HPDE6-E6E7 (cell line): ENCODE data around the gene TMPRSS7.
"Not testable (repeated sequence)": the region's sequence is repeated elsewhere in the genome, so short reads cannot be mapped to it uniquely, and the experiment has no call there.

Source experiments
- DNase-seq: peaks from one replicate; pipeline ENCODE4 v3.0.0; 2011; ENCODE audit warnings: missing footprints; ENCODE audit errors: extremely low spot score

Gene TMPRSS7

GRCh38 chr3:112012205-112012992 is 22.1 kb upstream of the TMPRSS7 start:
- DNase-seq, result no peak

GRCh38 chr3:112013058-112013783 is 21.3 kb upstream of the TMPRSS7 start:
- DNase-seq, result peak; percentile 56

GRCh38 chr3:112013784-112014143 is 20.8 kb upstream of the TMPRSS7 start:
- DNase-seq, result no peak

GRCh38 chr3:112017091-112017490 is 17.4 kb upstream of the TMPRSS7 start:
- DNase-seq, result no peak

- no peak for DNase-seq
Observed at GRCh38 chr3:112018712-112019111, 15.8 kb upstream of the TMPRSS7 start.

GRCh38 chr3:112019716-112020115 is 14.8 kb upstream of the TMPRSS7 start:
- no peak for DNase-seq

- no peak for DNase-seq
Observed at GRCh38 chr3:112020674-112021085, 13.9 kb upstream of the TMPRSS7 start.

GRCh38 chr3:112027142-112027541 is 7.4 kb upstream of the TMPRSS7 start:
- DNase-seq, result no peak

GRCh38 chr3:112027826-112028225 is 6.7 kb upstream of the TMPRSS7 start:
- no peak for DNase-seq

GRCh38 chr3:112030901-112031300 is 3.6 kb upstream of the TMPRSS7 start:
- no peak for DNase-seq

GRCh38 chr3:112032098-112032731 is 2.3 kb upstream of the TMPRSS7 start:
- DNase-seq, result no peak

- no peak for DNase-seq
Observed at GRCh38 chr3:112035241-112035640, 705 bp downstream of the TMPRSS7 start.

GRCh38 chr3:112037194-112037593 is 2.7 kb downstream of the TMPRSS7 start:
- not testable (repeated sequence) for DNase-seq

- peak; percentile 32 for DNase-seq
Observed at GRCh38 chr3:112038863-112039262, 4.3 kb downstream of the TMPRSS7 start.

- no peak for DNase-seq
Observed at GRCh38 chr3:112041321-112041720, 6.8 kb downstream of the TMPRSS7 start.

- no peak for DNase-seq
Observed at GRCh38 chr3:112042842-112043280, 8.3 kb downstream of the TMPRSS7 start.

- peak; percentile 54 for DNase-seq
Observed at GRCh38 chr3:112043621-112044201, 9.2 kb downstream of the TMPRSS7 start.

- DNase-seq, result peak; percentile 21
Observed at GRCh38 chr3:112046599-112046998, 12.1 kb downstream of the TMPRSS7 start.

- DNase-seq, result no peak
Observed at GRCh38 chr3:112047264-112047663, 12.7 kb downstream of the TMPRSS7 start.

GRCh38 chr3:112048911-112049310 is 14.4 kb downstream of the TMPRSS7 start:
- DNase-seq, result no peak

- no peak for DNase-seq
Observed at GRCh38 chr3:112053229-112053628, 18.7 kb downstream of the TMPRSS7 start.

- DNase-seq, result peak; percentile 29
Observed at GRCh38 chr3:112056451-112056929, 22.0 kb downstream of the TMPRSS7 start.
